ENCODE results near the gene AKAP10.
"Not testable (repeated sequence)": the region's sequence is repeated elsewhere in the genome, so short reads cannot be mapped to it uniquely, and the experiment has no call there.

AKAP10 gene, protein sequence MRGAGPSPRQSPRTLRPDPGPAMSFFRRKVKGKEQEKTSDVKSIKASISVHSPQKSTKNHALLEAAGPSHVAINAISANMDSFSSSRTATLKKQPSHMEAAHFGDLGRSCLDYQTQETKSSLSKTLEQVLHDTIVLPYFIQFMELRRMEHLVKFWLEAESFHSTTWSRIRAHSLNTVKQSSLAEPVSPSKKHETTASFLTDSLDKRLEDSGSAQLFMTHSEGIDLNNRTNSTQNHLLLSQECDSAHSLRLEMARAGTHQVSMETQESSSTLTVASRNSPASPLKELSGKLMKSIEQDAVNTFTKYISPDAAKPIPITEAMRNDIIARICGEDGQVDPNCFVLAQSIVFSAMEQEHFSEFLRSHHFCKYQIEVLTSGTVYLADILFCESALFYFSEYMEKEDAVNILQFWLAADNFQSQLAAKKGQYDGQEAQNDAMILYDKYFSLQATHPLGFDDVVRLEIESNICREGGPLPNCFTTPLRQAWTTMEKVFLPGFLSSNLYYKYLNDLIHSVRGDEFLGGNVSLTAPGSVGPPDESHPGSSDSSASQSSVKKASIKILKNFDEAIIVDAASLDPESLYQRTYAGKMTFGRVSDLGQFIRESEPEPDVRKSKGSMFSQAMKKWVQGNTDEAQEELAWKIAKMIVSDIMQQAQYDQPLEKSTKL

DNA sequence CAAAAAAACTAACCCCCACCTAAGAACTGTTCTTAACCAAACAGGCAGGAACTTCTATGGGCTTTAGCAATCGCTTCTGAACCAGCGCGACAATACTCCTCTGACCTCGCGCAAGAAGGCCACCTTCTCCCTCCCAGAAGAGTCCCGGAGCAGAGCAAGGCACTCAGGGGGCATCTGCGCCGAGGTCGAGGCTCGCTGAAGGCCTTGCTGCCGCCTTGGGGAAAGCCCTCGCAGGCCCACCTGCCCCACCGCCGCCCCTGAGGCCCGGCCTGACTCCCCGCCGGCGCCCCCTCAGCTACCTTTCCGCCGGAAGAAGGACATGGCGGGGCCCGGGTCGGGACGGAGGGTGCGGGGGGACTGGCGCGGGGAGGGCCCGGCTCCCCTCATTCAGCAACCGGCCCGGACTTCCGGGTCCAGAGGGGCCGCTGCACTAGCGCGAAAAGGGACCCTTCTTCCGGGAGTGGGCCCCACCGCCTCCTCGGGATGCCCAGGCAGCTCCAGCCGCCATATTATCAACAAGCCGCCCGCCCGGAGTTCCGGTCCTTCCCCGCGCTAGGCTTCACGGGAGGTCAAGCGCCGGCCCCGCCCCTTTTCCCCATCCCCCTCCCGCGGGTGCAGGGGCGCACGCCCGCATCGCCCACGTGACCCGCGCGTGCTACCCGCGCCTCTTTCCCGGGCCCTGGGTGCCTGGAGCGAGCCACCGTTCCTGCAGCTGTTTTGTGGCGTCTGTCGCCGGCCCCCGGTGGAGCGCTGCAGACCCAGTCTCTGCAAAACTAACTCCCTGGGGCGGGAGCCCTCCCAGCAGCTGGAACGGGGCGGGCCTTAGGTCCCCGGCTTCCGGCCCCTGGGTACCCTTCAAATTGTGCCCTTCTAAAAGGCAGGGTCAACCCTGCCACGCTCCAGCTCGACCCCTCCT is at the start of gene AKAP10:
Gene AKAP10 (minus strand): TSS at position 536 of the 916 bp plus-strand sequence. CDS start 149 bp downstream, at position 387.
- DNase-seq = peak; percentile 95

DNA sequence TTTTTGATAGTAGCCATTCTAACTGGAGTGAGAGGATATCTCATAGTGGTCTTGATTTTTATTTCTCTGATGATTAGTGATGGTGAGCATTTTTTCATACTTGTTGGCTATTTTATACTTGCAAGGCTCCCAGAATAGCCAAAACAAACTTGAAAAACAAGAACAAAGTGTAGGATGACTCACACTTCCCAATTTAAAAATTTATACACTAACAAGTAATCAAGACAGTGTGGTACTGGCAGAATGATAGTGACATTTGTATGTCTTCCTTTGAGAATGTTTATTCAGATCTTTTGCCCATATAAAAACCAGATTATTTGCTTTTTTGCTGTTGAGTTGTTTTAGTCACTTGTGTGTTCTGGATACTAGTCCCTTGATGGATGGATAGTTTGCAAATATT is 49.3 kb upstream of the AKAP10 start:
- no peak for DNase-seq

DNA sequence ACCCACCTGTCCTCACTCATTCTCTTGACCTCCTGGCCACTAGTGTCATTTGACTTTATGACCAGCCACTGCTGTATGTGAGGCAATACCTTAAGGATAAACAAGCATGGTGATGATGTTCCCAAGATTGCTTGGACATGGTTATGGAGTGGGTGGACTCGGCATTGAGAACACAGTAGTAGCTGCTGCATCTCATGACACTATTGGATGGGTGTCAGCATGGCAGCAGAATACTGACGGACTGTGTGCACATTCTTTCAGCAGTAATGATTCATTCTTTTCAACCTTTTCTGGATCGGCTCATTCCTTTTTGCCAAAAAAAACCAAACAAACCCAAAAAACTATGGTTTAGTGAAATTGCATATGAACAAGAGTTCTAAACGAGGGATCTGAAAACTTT is 45.1 kb upstream of the AKAP10 start:
- no peak for DNase-seq

DNA sequence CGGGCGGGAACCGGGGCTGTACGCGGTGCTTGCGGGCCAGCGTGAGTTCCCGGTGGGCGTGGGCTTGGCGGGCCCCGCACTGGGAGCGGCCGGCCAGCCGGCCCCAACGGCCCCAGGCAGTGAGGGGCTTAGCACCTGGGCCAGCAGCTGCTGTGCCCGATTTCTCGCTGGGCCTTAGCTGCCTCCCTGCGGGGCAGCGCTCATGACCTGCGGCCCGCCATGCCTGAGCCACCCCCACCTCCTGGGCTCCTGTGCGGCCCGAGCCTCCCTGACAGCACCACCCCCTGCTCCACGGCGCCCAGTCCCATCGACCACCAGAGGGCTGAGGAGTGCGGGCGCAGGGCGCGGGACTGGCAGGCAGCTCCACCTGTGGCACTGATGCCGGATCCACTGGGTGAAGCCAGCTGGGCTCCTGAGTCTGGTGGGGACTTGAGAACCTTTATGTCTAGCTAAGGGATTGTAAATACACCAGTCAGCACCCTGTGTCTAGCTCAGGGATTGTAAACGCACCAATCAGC is 38.9 kb upstream of the AKAP10 start:
- DNase-seq = not testable (repeated sequence)

DNA sequence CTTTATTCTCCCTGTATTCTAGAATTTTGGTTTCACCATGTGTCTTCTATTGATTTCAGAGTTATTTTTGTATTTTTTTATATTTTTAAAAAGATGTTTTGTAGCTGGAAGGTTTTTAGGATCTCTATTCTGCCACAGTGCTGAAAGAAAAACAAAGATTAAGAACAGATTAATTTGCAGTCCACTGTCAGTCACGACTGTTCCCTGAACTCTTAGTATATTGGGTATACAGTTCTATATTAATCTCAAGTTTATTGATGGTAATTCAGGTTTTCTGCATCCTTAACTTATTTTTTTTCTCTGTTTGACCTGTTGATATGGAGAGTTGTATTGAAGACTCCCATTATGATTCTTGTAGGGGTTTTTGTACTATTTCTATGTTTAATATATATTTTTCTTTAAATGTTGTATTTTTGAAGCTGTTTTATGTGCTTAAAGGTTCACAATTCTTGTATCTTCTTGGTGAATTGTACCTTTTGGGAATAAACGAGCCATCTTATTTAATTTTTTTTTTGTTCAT is 34.4 kb upstream of the AKAP10 start:
- DNase-seq = no peak

DNA sequence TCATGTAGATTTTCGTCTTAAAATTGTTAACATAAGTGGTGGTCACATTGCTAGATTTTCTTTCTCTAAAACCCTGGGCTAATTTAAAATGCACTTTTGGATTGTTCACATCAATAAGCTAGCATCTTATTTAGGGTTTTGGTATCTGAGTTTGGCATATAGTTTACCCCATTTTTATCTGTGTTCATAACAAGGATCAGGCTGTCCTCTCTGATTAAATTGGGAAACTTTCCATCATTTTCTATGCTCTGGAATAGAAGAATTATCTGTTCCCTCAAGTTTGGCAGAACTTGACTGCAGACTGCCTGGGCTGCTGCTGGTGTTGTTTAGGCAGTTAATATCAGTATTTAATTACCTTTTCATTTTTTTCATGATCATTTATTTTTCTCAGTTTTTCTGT is 33.3 kb upstream of the AKAP10 start:
- DNase-seq = no peak

DNA sequence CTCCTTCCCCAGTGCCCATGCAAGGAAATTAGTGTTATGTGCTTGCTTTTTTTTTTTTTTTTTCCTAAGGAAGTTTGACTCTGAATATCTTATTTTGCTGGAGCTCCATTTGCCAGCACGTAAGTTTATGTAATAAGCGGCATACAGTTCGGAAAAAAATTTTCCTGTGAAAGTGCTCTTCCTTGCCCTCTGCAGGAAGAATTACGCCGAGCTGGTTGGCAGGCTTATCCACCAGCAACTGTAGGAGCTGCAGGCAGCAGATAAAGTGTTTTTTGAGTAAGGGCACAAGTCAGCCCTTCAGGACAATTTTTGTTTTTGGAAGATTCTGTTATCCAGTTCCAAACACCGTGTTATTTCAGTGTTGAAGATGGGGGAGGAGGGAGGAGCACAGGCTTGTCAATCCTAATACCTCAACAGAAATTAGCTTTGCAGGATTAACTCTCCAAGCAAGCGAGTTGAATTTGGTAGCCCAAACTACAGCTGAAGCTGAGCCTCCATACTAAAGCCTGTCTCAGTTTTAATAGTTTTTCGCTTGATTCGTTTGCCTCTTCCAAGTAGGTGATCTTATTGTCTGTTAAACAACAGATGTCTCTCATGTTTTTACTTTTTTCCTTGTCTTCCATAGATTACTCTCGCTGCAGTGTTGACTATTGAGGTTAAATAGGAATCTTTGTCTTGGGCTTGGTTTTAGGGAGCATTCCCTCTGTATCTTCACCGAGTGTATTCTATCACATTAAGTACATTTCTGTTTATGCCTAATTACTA is 32.7 kb upstream of the AKAP10 start:
- DNase-seq = peak; percentile 51

DNA sequence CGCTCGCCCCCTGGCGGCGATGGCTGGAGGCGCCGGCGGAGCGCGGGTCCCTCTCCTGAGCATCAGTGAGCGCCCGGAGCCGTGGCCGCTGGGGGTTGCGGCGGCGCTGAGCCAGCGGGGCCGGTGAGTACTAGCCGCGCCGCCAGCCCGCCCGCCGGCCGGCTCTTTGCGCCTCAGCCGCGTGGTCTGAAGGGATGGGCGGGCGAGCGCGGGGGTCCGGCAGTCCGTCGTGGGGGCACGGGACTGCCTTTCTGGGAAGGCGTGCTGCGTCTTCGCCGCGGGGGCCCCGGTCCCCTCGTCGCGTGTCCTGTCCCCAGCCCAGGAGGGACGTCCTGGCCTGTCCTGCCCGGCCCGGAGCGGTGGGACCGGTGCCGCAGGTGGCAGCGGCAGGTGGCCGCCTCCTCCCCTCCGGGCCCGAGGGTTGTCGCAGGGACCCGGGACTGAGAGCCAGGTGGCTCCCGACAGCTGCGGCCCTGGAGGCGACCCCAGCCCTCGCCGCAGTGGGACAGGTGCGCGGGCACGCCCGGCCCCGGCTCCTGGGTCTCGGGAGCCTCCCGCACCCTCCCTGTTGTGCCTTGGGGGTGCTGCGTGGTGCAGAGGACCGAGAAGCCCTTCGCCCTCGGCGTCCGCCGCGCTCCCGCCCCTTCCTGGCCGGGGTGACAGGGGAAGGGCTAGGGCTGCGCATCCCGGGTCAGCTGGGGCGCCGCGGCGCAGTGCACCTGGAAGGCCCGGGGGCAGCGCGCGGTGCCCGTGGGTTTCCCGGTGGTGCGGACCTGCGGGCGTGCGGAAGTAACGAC is 31.9 kb upstream of the AKAP10 start, which contains the start of gene SPECC1:
Gene SPECC1 (plus strand): TSS at position 58 of the 797 bp plus-strand sequence. CDS start 87,293 bp downstream, outside the sequence.
- DNase-seq = peak; percentile 72

DNA sequence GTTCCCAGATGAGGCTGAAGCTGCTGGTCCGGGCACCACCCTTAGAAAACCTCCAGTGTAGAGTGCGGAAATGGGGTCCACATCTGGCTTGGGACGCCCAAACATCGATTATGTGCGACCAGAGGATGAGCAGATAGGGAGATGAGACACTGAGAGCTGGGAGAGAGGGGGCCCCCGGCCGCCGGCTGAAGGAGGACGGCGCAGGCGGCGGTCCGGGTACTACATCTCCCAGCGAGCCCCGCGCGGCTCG is 31.3 kb upstream of the AKAP10 start:
- no peak for DNase-seq

DNA sequence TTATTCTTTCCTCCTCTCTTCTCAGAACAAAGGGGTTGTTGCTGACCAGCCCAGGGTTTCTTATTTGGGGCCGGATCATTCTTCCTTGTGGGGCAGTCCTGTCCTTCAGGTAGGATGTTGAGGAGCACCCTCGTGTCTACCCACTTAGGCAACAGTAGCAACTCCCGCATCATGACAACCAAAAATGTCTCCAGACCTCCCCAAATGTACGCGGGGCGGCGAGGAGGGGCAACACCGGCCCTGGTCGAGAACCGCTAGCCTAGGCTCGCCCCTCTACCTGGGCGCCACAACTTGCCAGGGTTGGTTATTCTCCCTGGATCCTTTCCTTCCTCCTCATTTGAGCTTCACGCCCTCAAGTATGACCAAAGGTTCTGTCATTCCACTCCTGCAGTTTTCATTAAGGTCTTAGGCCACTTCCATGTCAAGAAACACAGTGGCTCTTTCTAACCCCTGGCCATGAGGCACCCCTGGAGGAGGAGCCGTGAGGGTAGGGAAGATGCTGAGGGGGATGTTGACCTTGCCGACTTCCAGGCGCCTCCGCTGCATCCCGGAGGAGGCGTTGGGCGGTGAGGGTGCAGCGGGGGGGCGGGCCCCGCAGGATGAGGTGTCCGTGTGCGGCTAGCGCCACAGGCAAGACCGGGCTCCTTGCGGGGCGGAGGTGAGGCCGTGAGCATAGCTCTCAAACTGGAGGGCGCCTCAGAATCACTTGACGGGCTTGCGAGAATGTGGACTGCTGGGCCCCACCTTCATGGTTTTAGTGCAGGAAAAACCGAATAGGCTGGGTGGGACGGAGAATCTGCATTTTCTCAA is 30.8 kb upstream of the AKAP10 start:
- peak; percentile 52 for DNase-seq

DNA sequence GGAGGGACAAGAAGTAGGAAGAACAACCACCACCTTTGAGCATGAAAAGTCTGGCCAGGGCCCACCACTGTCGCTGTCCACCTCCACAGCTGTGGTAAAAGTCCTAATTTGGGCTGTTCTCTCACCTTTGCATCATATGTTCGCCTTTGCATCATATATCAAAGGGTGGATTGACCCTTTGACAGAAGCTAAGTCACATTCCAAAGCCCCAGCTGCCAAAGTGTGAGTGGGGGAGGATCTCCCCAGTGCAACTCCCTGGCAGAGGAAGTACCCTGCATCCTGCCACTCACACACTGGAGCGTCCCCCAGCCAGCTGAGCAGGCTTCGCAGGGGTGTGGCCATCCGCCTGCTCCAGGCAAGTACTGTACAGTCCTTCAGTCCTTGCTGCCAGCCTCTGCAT is 18.9 kb upstream of the AKAP10 start:
- DNase-seq = peak; percentile 57

DNA sequence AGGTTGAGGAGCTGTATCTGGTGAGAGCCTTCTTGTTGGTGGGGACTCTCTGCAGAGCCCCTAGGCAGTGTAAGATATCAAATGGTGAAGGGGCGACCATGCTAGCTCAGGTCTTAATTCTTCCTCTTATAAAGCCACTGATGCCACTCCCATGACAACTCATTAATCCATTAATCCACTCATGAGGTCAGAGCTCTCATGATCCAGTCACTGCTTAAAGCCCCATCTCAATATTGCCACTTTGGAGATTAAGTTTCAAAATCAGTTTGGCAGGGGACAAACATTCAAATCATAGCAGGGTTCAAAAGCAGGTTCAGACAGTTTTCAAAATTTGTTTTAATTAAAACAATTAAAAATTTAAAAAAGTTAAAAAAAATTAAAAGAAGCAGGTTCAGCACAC is 18.5 kb upstream of the AKAP10 start:
- no peak for DNase-seq

DNA sequence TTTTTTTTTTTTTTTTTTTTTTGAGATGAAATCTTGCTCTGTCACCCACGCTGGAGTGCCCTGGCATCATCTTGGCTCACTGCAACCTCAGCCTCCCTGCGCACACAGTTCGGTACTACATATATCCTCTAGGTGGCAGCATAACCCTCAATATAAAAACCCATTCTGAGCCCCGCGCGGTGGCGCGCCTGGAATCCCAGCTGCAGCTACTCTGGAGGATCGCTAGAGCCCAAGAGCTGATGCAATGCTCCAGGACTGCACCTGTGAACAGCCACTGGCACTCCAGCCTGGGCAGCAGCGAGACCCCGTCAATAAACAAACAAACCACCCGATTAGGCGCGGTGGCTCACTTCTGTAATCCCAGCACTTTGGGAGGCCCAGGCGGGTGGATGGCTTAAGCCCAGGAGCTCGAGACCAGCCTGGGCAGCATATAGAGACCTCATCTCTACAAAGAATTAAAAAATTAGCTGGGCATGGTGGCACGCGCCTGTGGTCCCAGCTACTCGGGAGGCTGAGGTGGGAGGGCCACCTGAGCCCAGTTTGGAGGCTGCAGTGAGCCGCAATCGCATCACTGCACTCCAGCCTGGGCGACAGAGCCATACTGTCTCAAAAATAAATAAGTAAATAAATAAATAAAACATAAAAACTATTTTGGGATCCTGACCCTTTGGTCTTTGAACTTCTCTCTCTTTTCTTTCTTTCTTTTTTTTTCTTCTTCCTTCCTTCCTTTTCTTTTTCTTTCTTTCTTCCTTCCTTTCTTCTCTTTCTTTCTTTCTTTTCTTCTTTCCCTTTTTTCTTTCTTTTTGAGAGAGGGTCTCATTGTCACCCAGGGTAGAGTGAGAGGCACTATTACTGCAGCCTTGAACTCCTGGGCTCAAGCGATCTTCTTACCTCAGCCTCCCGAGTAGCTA is 15.4 kb upstream of the AKAP10 start:
- peak; percentile 96 for DNase-seq

DNA sequence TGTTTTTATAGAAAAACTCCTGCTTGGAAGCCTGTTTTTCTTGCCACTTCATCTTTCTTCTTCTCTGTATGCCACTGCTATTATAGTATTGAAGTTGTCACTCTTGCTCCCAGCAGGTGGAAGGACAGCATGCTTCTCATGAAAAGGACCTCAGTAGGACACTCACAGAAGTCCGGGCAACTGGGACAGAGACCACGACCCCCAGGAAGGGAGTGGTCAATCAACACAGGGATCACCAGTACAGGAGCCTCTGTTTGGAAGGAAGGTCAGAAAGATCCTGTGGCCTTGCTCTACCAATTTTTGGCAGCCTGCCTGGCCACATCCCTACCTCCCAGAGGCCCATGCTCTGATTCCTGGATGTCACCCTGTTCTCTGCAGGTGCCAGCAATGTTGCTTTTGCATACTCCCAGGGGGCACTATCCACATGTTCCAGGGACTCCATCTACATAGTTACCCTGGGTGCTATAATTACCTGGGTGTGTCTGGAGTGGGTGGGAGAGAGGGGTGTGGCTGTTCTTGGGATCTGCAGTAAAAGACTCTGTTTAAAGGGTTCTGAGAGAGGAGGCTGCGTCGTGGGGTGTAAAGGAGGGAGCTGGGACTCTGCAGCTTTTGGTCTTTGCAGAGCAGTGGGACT is 13.7 kb upstream of the AKAP10 start:
- DNase-seq = no peak

DNA sequence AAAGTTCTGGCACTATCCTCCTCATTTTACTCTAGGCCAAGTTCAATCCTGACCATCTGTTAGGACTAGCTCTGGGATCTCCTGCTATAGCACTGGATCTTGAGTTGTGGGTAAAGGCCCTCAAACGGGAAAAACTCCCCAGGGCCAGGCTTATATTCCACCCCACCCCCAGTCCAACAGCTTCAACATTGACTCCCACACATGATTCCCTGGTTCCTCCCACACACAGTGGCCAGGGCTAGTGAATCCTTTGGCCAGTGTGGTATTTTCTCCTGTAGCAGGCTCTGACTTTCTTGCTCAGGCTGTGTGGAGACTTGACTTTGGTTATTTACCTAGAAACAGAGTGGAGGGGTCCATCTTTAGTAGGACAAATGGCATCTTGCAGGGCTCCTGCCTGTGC is 10.3 kb upstream of the AKAP10 start:
- no peak for DNase-seq

DNA sequence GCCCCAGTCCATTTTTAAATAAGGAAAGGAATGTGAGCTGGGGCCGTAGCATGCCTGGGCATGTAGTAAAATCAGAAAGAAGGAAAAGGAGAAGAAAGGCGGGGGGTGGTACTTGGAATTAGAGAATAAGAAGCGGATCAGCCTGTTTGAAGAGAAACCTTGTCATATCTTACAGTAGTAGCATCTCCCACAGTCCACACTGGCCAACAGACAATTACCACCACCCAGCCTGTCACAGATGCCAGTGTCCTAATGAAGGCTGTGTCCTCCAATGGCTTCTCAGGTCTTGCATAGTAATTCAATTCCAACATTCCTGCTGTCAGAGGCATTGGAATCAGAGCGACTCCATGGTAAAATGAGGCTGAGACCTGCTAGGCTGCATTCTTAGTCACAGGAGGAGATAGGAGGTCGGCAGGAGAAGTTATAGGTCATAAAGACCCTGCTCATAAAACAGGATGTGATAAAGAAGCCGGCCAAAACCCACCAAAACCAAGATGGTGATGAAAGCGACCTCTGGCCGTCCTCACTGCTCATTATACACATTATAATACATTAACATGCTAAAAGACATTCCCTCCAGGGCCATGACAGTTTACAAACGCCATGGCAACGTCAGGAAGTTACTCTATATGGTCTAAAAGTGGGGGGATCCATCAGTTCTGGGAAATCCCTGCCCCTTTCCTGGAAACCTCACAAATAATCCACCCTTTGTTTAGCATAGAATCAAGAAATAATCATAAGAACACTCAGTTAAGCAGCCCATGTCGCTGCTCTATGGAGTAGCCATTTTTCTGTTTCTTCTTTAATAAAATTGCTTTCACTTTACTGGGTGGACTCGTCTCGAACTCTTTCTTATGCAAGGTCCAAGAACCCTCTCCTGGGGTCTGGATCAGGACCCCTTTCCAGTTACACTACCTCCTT is 9.6 kb upstream of the AKAP10 start:
- DNase-seq = no peak

DNA sequence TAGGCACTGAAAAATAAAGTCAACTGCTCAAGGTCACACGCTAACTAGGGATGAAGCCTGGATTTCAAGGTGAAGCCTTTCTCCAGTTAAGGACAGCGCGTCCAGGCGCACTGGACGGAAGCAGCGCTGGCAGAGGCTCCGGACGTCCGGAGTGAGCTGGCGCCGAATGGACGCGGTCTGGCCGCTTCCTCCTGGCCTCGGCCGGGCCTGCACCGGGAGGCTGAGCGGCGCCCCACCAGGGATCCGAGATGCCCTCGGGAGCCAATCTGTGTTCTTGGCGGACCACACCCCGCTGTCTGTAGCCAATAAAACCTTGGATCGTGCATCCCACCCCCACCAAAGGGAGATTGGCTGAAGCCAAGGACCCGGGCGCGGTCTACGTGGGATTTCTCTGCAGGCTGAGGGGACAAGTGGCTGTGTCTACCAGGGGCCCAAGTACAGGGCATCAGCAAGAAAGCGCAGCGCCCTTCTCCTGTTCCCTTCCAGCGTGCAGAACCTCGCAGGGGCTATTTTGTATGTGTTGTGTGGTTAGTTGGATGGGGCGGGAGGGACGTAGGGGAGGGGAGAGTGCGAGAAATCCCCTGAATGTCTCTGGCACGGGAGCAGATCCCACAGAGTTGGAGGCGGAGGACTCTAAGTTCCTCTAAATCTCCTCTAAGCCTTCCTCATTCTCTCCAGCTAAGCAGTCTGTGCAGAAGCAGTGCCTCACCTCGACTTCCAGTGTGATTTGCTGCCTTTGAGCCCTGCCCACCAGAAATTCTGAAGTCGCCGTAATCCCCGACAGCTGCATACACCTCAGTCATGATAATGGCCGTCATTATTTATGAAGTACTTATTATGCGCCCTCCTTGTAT is 2.5 kb upstream of the AKAP10 start:
- no peak for DNase-seq
